ENCODE measurements around the gene ARHGEF1.
A peak's percentile ranks its signal among the peaks of the same experiment; 100 is the strongest.
"Not testable (repeated sequence)": the region's sequence is repeated elsewhere in the genome, so short reads cannot be mapped to it uniquely, and the experiment has no call there.

ARHGEF1 gene

DNA sequence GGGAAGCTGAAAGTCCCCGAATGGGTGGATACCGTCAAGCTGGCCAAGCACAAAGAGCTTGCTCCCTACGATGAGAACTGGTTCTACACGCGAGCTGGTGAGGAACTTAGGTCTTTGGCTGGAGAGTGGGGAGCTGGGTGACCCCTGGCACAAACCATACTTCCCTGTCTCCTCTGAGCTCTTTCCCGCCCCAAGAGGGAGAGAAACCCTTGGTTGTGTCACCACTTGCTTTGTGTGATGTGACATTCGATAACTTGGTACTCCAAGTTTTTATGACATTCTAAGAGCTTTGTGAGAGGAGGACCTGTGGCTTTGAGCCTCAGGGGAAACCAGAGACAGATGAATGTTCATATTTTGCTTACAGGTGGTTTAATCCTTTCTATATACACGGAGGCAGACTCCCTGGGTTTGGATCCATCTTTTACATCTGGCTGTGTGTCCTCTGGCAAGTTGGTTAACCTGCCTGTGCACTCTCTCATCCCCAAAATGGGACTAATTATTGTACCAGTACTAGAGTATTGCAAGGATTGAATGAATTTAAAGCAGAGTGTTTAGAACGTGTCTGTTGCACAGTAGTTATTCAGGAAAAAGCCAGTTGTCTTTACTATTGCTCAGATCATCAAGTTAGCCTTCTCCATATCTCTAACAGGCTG is 21.7 kb upstream of the ARHGEF1 start:
- peak overlapping the region in 20 of 21 experiments; percentile 85 to 100 (median 98) for H3K27ac ChIP-seq
- H3K4me3 ChIP-seq = peak overlapping the region; percentile 54 to 95 (median 75)

GRCh38 chr19:41861846-41862245 is 21.1 kb upstream of the ARHGEF1 start:
- H3K4me3 ChIP-seq = peak overlapping the region in 1 of 7 experiments; percentile 60
- peak overlapping the region in 5 of 21 experiments; percentile 16 to 100 (median 99) for H3K27ac ChIP-seq

GRCh38 chr19:41862445-41862986 is 20.5 kb upstream of the ARHGEF1 start:
- Histone ChIP-seq H3K27ac (peak overlapping the region in 6 of 21 experiments; percentile 4 to 100 (median 60)), H3K4me3 (no peak overlapping the region)

DNA sequence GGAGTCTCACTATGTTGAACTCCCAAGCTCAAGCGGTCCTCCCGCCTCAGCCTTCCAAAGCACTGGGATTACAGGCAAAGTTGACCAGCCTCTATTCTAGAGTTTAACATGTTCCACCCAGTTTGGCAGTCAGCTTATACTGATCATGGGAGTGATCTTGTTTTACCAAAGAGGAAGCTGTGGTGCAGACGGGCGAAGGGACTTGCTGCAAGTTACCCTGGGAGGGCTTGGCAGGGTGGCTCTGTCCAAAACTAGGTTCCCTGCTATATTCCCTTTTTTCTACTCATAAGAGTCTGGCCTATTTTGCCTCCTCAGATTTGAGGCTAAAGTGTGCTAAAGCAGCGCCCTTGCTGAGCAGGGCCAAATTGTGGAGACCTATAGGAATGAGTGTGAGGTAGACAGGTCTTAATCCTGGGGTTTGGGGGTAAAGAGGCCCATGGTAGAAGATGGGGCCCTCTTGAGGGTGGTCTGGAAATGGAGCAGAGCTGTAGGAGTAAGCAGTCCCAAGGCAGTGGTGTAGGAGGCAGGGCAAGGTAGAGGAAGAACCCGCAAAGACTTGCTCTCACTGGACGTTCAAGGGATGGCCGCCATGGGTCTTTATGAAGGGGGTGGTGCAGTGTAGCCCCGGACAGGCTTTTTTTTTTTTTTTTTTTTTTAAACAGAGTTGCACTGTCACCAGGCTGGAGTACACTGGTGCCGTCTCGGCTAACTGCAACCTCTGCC is 19.6 kb upstream of the ARHGEF1 start:
- Histone ChIP-seq H3K4me3 (no peak overlapping the region), H3K27ac (peak overlapping the region in 3 of 21 experiments; percentile 4 to 99 (median 22))

- H3K27ac ChIP-seq = no peak overlapping the region
- no peak overlapping the region for H3K4me3 ChIP-seq
Measured at GRCh38 chr19:41864374-41864773, 18.6 kb upstream of the ARHGEF1 start.

- H3K27ac ChIP-seq = peak overlapping the region in 1 of 21 experiments; percentile 25
Measured at GRCh38 chr19:41866284-41866683, 16.7 kb upstream of the ARHGEF1 start.

GRCh38 chr19:41868120-41868988 is 14.6 kb upstream of the ARHGEF1 start:
- H3K27ac ChIP-seq = peak overlapping the region in 2 of 21 experiments; percentile 8 to 46
- no peak overlapping the region for H3K4me3 ChIP-seq

More at GRCh38 chr19:41866284-41866683, 16.7 kb upstream of the ARHGEF1 start:
- H3K4me3 ChIP-seq = no peak overlapping the region

DNA sequence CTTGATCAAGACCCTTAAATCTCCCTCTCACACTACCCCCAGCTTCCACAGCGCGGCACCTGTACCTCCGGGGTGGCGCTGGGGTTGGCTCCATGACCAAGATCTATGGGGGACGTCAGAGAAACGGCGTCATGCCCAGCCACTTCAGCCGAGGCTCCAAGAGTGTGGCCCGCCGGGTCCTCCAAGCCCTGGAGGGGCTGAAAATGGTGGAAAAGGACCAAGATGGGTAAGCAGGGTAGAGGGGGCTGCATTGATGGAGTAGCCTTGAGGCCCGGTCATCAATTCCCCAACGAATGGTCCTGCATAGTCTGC is 14.0 kb upstream of the ARHGEF1 start:
- H3K27ac ChIP-seq = peak overlapping the region in 1 of 21 experiments; percentile 42

GRCh38 chr19:41869374-41869955 is 13.5 kb upstream of the ARHGEF1 start:
- peak overlapping the region in 6 of 21 experiments; percentile 10 to 88 (median 44) for H3K27ac ChIP-seq
- no peak overlapping the region for H3K4me3 ChIP-seq

More for the DNA sequence above, 14.0 kb upstream of the ARHGEF1 start:
- no peak overlapping the region for H3K4me3 ChIP-seq

DNA sequence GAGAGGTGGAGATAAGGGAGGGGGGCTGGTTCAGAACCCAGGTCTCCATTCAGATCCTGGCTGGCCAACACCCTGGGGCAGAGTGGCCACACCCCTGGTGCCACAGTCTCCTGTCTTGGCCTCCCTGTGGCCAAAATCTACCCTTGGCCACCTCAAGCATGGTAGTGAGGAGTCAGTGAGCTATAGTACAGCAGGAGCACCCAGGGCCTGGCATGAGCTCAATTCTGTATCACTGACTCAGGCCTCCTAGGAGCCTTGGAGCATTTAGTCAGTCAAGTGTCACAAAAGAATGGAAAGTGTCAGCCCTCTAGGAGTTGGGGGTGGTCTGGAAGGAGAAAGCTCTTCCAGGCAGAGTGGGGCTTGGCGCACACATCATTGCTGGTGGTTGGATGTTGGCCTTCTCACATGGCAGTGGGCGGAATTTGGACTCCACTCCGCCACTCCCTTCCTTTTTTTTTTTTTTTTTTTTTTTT is 12.5 kb upstream of the ARHGEF1 start:
- peak overlapping the region in 9 of 21 experiments; percentile 13 to 88 (median 76) for H3K27ac ChIP-seq
- H3K4me3 ChIP-seq = no peak overlapping the region

DNA sequence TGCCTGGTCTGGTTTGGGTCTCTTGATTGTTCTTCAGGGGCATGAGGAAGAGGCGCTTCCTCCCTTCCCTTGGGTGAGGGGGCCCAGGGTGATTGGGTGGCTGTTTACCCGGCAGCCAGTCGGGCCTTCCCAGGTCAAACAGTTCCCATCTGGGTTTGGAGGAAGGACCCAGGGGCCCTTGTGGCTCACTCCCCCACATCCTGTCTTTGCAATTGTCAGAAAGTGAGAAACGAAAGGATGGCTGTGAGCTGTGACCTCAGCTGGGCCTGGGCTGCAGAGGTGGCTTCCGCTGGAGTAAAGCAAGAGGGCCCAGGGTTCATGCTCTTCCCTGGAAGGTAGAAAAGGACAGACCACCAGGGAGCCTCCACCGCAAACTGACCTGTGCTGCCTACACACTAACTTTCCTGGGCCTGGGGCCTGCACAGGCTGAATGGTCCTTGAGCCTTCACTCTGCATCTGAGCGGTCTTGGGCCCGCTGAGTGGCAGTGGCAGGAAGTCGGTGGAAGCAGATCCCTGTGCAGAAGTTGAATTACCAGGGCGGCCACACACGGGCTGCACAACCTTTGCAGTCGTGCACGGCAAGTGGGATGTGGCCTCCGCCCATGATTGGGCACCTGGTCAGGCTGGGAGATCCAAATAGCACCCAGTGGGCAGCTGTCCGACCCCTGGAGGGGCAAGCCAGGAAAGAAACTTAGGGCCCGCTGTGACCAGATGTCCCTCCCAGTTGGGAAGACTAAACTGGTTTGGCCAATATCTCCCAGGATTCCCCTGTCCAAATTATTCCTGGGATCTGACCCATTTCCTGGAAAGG is 11.2 kb upstream of the ARHGEF1 start:
- Histone ChIP-seq H3K4me3 (no peak overlapping the region), H3K27ac (peak overlapping the region in 13 of 21 experiments; percentile 34 to 88 (median 68))

DNA sequence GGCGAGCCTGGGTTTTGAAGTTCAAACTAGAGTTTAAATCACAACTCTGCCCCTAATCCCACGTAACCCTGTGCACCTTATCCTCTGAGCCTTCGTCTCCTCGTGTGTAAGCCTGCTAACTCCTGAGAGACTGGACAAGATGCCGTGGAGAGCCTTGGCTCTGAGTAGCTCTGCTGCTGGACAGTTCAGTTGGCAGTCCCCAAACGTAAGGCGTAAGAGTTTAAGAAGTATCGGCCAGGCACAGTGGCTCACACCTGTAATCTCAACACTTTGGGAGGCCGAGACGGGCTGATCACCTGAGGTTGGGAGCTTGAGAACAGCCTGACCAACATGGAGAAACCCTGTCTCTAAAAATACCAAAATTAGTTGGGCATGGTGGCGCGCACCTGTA is 10.6 kb upstream of the ARHGEF1 start:
- H3K4me3 ChIP-seq = no peak overlapping the region

DNA sequence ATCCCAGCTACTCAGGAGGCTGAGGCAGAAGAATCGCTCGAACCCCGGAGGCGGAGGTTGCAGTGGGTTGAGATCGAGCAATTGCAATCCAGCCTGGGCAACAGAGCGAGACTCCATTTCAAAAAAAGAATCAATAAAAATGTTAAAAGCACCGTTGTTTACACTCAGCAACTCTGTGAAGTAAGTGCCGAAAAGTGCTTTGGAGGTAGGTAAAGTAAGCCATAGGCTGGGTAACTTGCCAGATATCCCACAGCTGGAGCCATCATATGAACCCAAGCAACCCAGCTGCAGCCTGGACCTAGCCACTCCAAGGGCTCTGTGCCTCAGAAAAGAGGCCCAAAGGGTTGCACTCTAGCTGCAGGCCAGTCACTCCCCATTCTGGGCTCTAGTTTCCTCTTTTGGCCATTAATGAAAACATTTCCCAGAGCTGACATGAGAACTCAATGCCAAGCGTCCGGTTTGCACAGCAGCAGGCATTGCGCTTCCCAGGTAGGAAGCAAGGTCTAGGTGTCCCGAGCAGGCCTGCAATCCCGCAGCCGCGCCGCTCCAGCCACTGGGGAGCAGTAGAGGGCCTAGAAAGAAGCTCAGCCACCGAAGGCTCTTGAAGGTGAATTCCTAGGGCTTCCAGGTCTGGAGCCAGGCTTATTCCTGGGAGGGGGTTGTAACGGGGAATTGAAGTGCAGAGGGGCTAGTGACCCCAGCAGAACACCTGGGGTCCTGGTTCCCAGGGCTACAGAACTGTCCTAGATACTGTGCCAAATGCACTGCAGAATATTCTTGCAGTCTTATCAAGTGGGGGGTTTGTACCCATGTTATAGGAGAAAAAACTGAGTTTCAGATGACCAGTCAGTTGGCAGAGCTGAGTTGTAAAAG is 10.0 kb upstream of the ARHGEF1 start:
- H3K4me3 ChIP-seq = no peak overlapping the region
- H3K27ac ChIP-seq = peak overlapping the region in 9 of 21 experiments; percentile 26 to 88 (median 72)

More for the DNA sequence above, 10.6 kb upstream of the ARHGEF1 start:
- peak overlapping the region in 12 of 21 experiments; percentile 36 to 88 (median 70) for H3K27ac ChIP-seq

DNA sequence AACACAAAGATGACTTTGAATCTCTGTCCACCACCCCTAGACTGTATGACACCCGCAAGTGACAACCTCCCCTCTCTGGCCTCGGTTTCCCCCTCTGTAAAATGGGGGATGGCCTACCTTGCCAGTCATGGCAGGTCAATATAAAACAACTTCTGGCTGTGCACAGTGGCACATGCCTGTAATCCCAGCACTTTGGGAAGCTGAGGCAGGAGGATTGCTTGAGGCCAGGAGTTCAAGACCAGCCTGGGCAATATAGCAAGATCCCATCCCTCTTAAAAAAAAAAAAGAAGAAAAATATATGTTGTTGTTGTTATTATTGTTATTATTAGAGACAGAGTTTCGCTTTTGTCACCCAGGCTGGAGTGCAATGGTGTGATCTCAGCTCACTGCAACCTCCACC is 7.0 kb upstream of the ARHGEF1 start:
- H3K27ac ChIP-seq = peak overlapping the region in 11 of 21 experiments; percentile 2 to 88 (median 76)
- not testable (repeated sequence) for H3K4me3 ChIP-seq

DNA sequence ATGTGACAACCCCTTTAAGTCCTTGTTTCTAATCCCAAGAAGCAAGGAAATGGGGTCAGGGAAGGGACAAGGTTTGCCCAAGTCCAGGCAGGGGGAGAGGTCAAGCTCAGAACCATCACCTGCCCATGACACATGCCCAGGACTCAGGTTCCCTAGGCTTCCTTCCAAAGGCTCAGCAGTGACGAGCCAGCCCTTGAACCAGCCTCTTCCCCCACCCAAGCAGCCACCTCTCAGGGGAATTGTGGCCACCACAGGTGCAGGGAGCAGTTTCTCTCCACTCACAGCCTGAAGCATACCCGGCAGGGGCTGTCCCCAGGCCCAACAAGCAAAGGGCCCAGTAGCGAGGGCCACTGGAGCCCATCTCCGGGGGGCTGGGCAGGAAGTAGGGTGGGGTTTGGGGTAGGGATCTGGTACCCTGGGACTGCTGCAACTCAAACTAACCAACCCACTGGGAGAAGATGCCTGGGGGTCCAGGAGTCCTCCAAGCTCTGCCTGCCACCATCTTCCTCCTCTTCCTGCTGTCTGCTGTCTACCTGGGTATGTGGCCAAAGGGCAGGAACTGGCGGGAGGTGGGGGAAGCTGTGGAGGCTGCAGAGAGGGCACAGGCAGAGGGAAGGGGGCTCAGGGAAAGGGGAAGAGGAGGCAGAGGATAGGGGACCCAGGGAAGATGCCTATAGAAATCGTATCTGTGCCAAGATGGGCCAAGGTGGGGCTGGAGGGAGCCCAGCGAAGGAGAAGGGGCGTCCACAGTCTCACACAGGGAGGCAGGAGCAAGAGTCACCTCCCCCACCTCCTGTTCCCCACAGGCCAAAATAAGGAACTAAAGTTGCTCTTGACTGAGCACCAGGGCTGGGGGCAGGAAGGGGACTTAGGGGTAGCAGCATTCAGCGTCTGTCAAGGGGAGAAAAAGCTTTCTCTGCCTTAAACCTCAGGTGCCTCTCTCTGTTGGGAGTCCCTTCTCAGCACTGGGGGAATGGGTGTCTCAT is 5.8 kb upstream of the ARHGEF1 start, which contains the start of gene CD79A:
CD79A (plus strand) TSS at position 433 of the 986 bp plus-strand sequence; CDS start at position 459, 26 bp downstream.
- peak within 1 kb of the TSS in 14 of 21 experiments; percentile 13 to 88 (median 72) for H3K27ac ChIP-seq

More for the DNA sequence above, 5.8 kb upstream of the ARHGEF1 start, which contains the start of gene CD79A:
- no peak within 1 kb of the TSS for H3K4me3 ChIP-seq
